K562 (cell line): ENCODE measurements around the gene SLC35A2. TPM values are rescaled to one million over a fixed set of nuclear protein-coding genes. Genes with fewer than 3 reads are reported as not detected.

ENCODE experiments used
- BRCA1 ChIP-seq, 2 experiments: fragments of 450-650 bp in 1 of 2; sonication (generic) in 1 of 2; formaldehyde crosslinking in 1 of 2; IDR thresholded peaks; 2 replicates each; pipeline versions ENCODE4 v1.5.0 to v1.6.1; 2017 to 2020; ENCODE audit warnings: mild to moderate bottlenecking in 1 of 2, missing genetic modification reagents in 1 of 2
- E2F5 ChIP-seq: sonication (generic); formaldehyde crosslinking; IDR thresholded peaks from 2 replicates; pipeline ENCODE4 v1.8.0; 2022; ENCODE audit warnings: mild to moderate bottlenecking, missing genetic modification reagents
- HNRNPL ChIP-seq: fragments of 200-400 bp; formaldehyde crosslinking; IDR thresholded peaks from 2 replicates; pipeline ENCODE4 v1.6.1; 2017; ENCODE audit warnings: low read depth, mild to moderate bottlenecking, low read length
- NR2C1 ChIP-seq, 2 experiments: fragments of 450-650 bp; IDR thresholded peaks; 2 replicates each; pipeline ENCODE4 v1.6.1; 2017; ENCODE audit warnings: mild to moderate bottlenecking in 2 of 2, antibody characterized with exemption in 1 of 2, inconsistent platforms in 1 of 2, missing compliant biosample characterization in 1 of 2, missing genetic modification characterization in 1 of 2
- PHF20 ChIP-seq: fragments of 450-650 bp; IDR thresholded peaks from 2 replicates; pipeline ENCODE4 v1.6.1; 2018; ENCODE audit not compliant: partially characterized antibody
- PTTG1 ChIP-seq: fragments of 450-650 bp; IDR thresholded peaks from 2 replicates; pipeline ENCODE4 v1.6.1; 2016; ENCODE audit warnings: low read depth, mild to moderate bottlenecking, missing genetic modification characterization, missing compliant biosample characterization
- RCOR1 ChIP-seq, 2 experiments: IDR thresholded peaks; 2 replicates each; pipeline ENCODE4 v1.6.1; 2012; ENCODE audit warnings: low read depth in 2 of 2, low read length in 2 of 2, borderline replicate concordance in 1 of 2, improper control_type of control experiment in 1 of 2
- ZBED1 ChIP-seq: IDR thresholded peaks from 2 replicates; pipeline ENCODE4 v1.6.1; 2014
- ZNF121 ChIP-seq: sonication (generic); formaldehyde crosslinking; conservative IDR thresholded peaks from 2 replicates; pipeline ENCODE4 v1.8.0; 2022; ENCODE audit warnings: missing genetic modification reagents
- ZNF277 ChIP-seq: fragments of 250-450 bp; sonication (Bioruptor Pico); IDR thresholded peaks from 2 replicates; pipeline ENCODE4 v1.8.0; 2022; ENCODE audit warnings: inconsistent platforms, mild to moderate bottlenecking, moderate library complexity, borderline replicate concordance
- ZNF384 ChIP-seq: IDR thresholded peaks from 2 replicates; pipeline ENCODE4 v1.6.1; 2012; ENCODE audit warnings: low read depth, low read length, improper control_type of control experiment
- ZNF449 ChIP-seq: fragments of 250-450 bp; sonication (Bioruptor Pico); IDR thresholded peaks from 2 replicates; pipeline ENCODE4 v1.8.0; 2022; ENCODE audit warnings: moderate library complexity, mild to moderate bottlenecking, inconsistent platforms
- polyA plus RNA-seq, 8 experiments: library from polyadenylated mRNA; depleted of rRNA in 4 of 8; stranded (reverse) in 5 of 8; unstranded in 3 of 8; fragments of >200 nt; fragmentation: Nextera tagmentation in 2 of 8; fragmentation: Illumina TruSeq in 1 of 8; extraction: Ambion mirVana in 2 of 8; extraction: Trizol in 1 of 8; gene quantifications; 2 replicates each; pipeline versions ENCODE4 v1.2.1 to v1.2.3, GENCODE V29; 2011 to 2014; ENCODE audit warnings: inconsistent platforms in 1 of 8, missing spikeins in 1 of 8
- total RNA-seq, 7 experiments: library from RNA; depleted of rRNA in 6 of 7; stranded (reverse); fragments of >200 nt in 6 of 7; fragmentation: Illumina TruSeq in 2 of 7; extraction: Trizol in 2 of 7; gene quantifications; 2 replicates each; pipeline versions ENCODE4 v1.2.1 to v1.2.3, GENCODE V29; 2011 to 2021; ENCODE audit warnings: low replicate concordance in 1 of 7
- TF ChIP-seq, protein P1 (sequence below): fragments of 250-450 bp; sonication (Bioruptor Pico); IDR thresholded peaks from 2 replicates; pipeline ENCODE4 v1.5.0; 2021
- TF ChIP-seq, protein P2 (sequence below): fragments of 450-650 bp; formaldehyde crosslinking; IDR thresholded peaks from 2 replicates; pipeline ENCODE4 v1.4.0; 2020; ENCODE audit warnings: mild to moderate bottlenecking, mixed read lengths
- TF ChIP-seq, protein P3 (sequence below): fragments of 250-450 bp; sonication (Bioruptor Pico); IDR thresholded peaks from 2 replicates; pipeline ENCODE4 v1.8.0; 2021; ENCODE audit warnings: mild to moderate bottlenecking, moderate library complexity
- TF ChIP-seq, protein P4 (sequence below): fragments of 450-650 bp; IDR thresholded peaks from 2 replicates; pipeline ENCODE4 v1.6.1; 2016; ENCODE audit warnings: antibody characterized with exemption

SLC35A2 gene
- total and polyA plus RNA-seq, 9 of the 15 experiments (the other 6 are each of a cell fraction or from before 2014, with no cell fraction given), result 3.3 to 38.9 (median 20.0) TPM

DNA sequence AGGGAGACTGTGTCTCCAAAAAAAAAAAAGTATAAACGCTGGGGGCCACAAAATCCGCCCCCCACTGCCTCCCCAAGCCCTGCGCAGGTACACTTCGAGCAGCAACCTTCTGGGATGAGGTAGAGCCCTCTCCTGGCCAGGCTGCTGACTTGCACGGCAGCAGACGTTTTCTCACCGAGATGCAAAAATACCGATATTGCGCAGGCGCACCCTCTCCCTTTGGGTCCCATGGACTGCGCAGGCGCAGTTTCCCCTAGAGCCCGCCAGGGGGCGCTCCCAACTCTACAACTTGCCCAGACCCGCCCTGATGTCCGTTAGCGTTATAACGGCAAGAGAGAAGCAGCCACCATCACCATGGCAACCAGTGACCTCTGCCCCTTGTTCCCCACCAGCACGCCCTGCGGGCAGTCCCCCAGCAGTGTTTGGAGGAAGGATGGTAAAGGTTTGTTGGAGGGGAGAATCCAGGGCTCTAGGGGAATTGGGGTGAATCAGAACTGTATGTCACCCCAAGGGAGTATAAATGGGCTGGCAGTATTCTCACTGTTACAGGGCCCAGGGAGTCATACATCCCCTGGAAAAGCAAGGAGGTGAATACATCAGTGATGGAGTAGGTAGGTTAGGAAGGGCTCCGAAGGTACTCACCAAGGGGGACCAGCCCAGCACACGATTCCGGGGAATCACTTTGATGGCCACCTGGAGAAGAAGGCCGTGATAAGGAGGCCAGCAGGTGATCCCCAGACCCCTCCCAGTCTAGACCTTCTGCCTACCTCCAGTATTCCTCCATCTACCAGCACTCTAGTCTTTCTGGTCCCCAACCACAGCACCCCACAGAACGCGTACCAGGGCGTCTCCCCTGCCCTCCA, 5.9 kb upstream of the SLC35A2 start (continued):
- 0 out of 2 replicates have a peak, but pooled peaks have one; percentile 32 for TF ChIP-seq ZBED1
- TF ChIP-seq PHF20, result no peak
- TF ChIP-seq HNRNPL, result no peak
- TF ChIP-seq, protein P1, sequence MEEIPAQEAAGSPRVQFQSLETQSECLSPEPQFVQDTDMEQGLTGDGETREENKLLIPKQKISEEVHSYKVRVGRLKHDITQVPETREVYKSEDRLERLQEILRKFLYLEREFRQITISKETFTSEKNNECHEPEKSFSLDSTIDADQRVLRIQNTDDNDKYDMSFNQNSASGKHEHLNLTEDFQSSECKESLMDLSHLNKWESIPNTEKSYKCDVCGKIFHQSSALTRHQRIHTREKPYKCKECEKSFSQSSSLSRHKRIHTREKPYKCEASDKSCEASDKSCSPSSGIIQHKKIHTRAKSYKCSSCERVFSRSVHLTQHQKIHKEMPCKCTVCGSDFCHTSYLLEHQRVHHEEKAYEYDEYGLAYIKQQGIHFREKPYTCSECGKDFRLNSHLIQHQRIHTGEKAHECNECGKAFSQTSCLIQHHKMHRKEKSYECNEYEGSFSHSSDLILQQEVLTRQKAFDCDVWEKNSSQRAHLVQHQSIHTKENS (CRISPR knock-in tag), result no peak
- no peak for TF ChIP-seq E2F5 (CRISPR knock-in tag)
- peak in 1 of 2 experiments; percentile 87; a peak in 3 of 4 replicates for TF ChIP-seq RCOR1 (IDR thresholded peaks at IDR 0.05; ENCODE audit: borderline replicate concordance in 1 of 2, low read depth in 2 of 2, low read length in 2 of 2)
- TF ChIP-seq NR2C1 (IDR thresholded peaks at IDR 0.05), result no peak
- peak; percentile 94 for TF ChIP-seq NR2C1 (tag; IDR thresholded peaks at IDR 0.05)
- TF ChIP-seq, protein P2, sequence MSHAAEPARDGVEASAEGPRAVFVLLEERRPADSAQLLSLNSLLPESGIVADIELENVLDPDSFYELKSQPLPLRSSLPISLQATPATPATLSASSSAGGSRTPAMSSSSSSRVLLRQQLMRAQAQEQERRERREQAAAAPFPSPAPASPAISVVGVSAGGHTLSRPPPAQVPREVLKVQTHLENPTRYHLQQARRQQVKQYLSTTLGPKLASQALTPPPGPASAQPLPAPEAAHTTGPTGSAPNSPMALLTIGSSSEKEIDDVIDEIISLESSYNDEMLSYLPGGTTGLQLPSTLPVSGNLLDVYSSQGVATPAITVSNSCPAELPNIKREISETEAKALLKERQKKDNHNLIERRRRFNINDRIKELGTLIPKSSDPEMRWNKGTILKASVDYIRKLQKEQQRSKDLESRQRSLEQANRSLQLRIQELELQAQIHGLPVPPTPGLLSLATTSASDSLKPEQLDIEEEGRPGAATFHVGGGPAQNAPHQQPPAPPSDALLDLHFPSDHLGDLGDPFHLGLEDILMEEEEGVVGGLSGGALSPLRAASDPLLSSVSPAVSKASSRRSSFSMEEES (CRISPR knock-in tag), result no peak
- TF ChIP-seq ZNF449 (CRISPR knock-in tag), result no peak
- TF ChIP-seq, protein P3, sequence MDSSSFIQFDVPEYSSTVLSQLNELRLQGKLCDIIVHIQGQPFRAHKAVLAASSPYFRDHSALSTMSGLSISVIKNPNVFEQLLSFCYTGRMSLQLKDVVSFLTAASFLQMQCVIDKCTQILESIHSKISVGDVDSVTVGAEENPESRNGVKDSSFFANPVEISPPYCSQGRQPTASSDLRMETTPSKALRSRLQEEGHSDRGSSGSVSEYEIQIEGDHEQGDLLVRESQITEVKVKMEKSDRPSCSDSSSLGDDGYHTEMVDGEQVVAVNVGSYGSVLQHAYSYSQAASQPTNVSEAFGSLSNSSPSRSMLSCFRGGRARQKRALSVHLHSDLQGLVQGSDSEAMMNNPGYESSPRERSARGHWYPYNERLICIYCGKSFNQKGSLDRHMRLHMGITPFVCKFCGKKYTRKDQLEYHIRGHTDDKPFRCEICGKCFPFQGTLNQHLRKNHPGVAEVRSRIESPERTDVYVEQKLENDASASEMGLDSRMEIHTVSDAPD, result no peak
- TF ChIP-seq ZNF384, result 0 out of 2 replicates have a peak, but pooled peaks have one; percentile 23
- no peak for TF ChIP-seq ZNF121 (CRISPR knock-in tag)
- TF ChIP-seq BRCA1 (IDR thresholded peaks at IDR 0.05), result no peak
- TF ChIP-seq BRCA1 (CRISPR knock-in tag; IDR thresholded peaks at IDR 0.05), result no peak
- TF ChIP-seq, protein P4, sequence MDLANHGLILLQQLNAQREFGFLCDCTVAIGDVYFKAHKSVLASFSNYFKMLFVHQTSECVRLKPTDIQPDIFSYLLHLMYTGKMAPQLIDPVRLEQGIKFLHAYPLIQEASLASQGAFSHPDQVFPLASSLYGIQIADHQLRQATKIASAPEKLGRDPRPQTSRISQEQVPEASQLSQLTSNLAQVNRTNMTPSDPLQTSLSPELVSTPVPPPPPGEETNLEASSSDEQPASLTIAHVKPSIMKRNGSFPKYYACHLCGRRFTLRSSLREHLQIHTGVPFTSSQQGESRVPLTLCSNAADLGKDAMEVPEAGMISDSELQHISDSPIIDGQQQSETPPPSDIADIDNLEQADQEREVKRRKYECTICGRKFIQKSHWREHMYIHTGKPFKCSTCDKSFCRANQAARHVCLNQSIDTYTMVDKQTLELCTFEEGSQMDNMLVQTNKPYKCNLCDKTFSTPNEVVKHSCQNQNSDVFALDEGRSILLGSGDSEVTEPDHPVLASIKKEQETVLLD, result peak; percentile 94
- no peak for TF ChIP-seq ZNF277
- TF ChIP-seq PTTG1, result no peak
